ENCODE data around the gene THAP3. TPM values are rescaled to one million over a fixed set of nuclear protein-coding genes. Genes with fewer than 3 reads are reported as not detected.

Gene THAP3
- total RNA-seq (10 to 100 TPM; 10.2 to 17.9 (median 14.3) TPM), polyA plus RNA-seq (20.8 TPM)
- long read RNA-seq, donor 1, partial matches to known transcripts = 21 of 29 reads
- long read RNA-seq, donor 1, other reads (novel, unspliced or antisense) = 5 of 29 reads
- long read RNA-seq, donor 2, partial matches to known transcripts = 6 of 12 reads
- long read RNA-seq, donor 2, other reads (novel, unspliced or antisense) = 2 of 12 reads
- long read RNA-seq, donor 3, partial matches to known transcripts = 10 of 18 reads
- long read RNA-seq, donor 3, other reads (novel, unspliced or antisense) = 5 of 18 reads
- long read RNA-seq, donor 4, partial matches to known transcripts = 5 of 8 reads
- long read RNA-seq, donor 4, other reads (novel, unspliced or antisense) = 3 of 8 reads

- ATAC-seq = peak; percentile 93 to 95
- 1% methylated on average over 73 of the region's 73 CpGs for WGBS
- peak within 1 kb of the TSS; percentile 87 for H3K27ac ChIP-seq (ENCODE audit: low read length)
- DNase-seq = peak; percentile 90 to 96 (median 95)
- peak within 1 kb of the TSS; percentile 90 for H3K4me3 ChIP-seq (ENCODE audit: low read length)
- H3K27me3 ChIP-seq (ENCODE audit: control insufficient read depth, insufficient read depth) = no peaks in the 10 kb centered on the region
- peaks cover 2% of the 10 kb centered on the region for H3K4me1 ChIP-seq (ENCODE audit: control insufficient read depth, insufficient read depth, low read length)
- intact Hi-C loops (cut with DNase I) = no loop called here
- H3K9me3 ChIP-seq (ENCODE audit: control insufficient read depth, low read length) = no peaks in the 10 kb centered on the region
These were observed at the start of gene THAP3 for GRCh38 chr1:6624710-6625583. Gene THAP3, plus strand, starts transcription at chr1:6624868. Its CDS starts 351 bp downstream, at chr1:6625219.

- Histone ChIP-seq H3K9me3 (ENCODE audit: control insufficient read depth, low read length) (no peaks in the 10 kb centered on the region), H3K4me1 (ENCODE audit: control insufficient read depth, insufficient read depth, low read length) (peaks cover 12% of the 10 kb centered on the region), H3K27me3 (ENCODE audit: control insufficient read depth, insufficient read depth) (no peaks in the 10 kb centered on the region), H3K4me3 (ENCODE audit: low read length) (no peak overlapping the region), H3K27ac (ENCODE audit: low read length) (no peak overlapping the region)
- WGBS = 70% methylated on average over 6 of the region's 6 CpGs
- intact Hi-C loops (cut with DNase I) = no loop called here
- ATAC-seq (no peak), DNase-seq (no peak)
These were observed 46.7 kb upstream of the THAP3 start for GRCh38 chr1:6577831-6578525.

DNA sequence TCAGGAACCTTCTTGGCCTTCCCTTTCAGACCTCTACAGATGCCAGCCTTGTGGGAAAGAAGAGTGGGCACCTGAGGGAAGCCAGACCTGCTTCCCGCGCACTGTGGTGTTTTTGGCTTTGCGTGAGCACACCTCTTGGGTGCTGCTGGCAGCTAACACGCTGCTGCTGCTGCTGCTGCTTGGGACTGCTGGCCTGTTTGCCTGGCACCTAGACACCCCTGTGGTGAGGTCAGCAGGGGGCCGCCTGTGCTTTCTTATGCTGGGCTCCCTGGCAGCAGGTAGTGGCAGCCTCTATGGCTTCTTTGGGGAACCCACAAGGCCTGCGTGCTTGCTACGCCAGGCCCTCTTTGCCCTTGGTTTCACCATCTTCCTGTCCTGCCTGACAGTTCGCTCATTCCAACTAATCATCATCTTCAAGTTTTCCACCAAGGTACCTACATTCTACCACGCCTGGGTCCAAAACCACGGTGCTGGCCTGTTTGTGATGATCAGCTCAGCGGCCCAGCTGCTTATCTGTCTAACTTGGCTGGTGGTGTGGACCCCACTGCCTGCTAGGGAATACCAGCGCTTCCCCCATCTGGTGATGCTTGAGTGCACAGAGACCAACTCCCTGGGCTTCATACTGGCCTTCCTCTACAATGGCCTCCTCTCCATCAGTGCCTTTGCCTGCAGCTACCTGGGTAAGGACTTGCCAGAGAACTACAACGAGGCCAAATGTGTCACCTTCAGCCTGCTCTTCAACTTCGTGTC is 45.9 kb upstream of the THAP3 start:
- intact Hi-C loops (cut with DNase I) = no loop called here
- DNase-seq (peak in 1 of 3 donors; percentile 52), ATAC-seq (no peak)
- 88% methylated on average over 14 of the region's 14 CpGs for WGBS
- Histone ChIP-seq H3K4me1 (ENCODE audit: control insufficient read depth, insufficient read depth, low read length) (peaks cover 12% of the 10 kb centered on the region), H3K27ac (ENCODE audit: low read length) (peak overlapping the region; percentile 90), H3K4me3 (ENCODE audit: low read length) (no peak overlapping the region), H3K27me3 (ENCODE audit: control insufficient read depth, insufficient read depth) (no peaks in the 10 kb centered on the region), H3K9me3 (ENCODE audit: control insufficient read depth, low read length) (no peaks in the 10 kb centered on the region)

DNA sequence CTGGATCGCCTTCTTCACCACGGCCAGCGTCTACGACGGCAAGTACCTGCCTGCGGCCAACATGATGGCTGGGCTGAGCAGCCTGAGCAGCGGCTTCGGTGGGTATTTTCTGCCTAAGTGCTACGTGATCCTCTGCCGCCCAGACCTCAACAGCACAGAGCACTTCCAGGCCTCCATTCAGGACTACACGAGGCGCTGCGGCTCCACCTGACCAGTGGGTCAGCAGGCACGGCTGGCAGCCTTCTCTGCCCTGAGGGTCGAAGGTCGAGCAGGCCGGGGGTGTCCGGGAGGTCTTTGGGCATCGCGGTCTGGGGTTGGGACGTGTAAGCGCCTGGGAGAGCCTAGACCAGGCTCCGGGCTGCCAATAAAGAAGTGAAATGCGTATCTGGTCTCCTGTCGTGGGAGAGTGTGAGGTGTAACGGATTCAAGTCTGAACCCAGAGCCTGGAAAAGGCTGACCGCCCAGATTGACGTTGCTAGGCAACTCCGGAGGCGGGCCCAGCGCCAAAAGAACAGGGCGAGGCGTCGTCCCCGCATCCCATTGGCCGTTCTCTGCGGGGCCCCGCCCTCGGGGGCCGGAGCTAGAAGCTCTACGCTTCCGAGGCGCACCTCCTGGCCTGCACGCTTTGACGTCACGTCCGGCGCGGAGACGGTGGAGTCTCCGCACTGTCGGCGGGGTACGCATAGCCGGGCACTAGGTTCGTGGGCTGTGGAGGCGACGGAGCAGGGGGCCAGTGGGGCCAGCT is 45.1 kb upstream of the THAP3 start, which contains the start of gene ZBTB48:
Gene ZBTB48 (plus strand): TSS at position 621 of the 745 bp plus-strand sequence. CDS start 616 bp downstream, outside the sequence.
- peak; percentile 100 for DNase-seq
- H3K4me3 ChIP-seq (ENCODE audit: low read length) = peak within 1 kb of the TSS; percentile 80
- H3K27me3 ChIP-seq (ENCODE audit: control insufficient read depth, insufficient read depth) = no peaks in the 10 kb centered on the region

GRCh38 chr1:6580119-6580592 is 44.5 kb upstream of the THAP3 start:
- intact Hi-C loops (cut with DNase I) = no loop called here
- H3K9me3 ChIP-seq (ENCODE audit: control insufficient read depth, low read length) = no peaks in the 10 kb centered on the region
- ATAC-seq = peak; percentile 1 to 9
- peaks cover 12% of the 10 kb centered on the region for H3K4me1 ChIP-seq (ENCODE audit: control insufficient read depth, insufficient read depth, low read length)
- DNase-seq = no peak
- WGBS = under 1% methylated on average over 30 of the region's 30 CpGs
- H3K27me3 ChIP-seq (ENCODE audit: control insufficient read depth, insufficient read depth) = no peaks in the 10 kb centered on the region
- H3K27ac ChIP-seq (ENCODE audit: low read length) = peak overlapping the region; percentile 79
- H3K4me3 ChIP-seq (ENCODE audit: low read length) = peak overlapping the region; percentile 80

More for the DNA sequence above, 45.1 kb upstream of the THAP3 start, which contains the start of gene ZBTB48:
- WGBS = 13% methylated on average over 58 of the region's 58 CpGs
- intact Hi-C loops (cut with DNase I) = no loop called here
- Histone ChIP-seq H3K27ac (ENCODE audit: low read length) (peak within 1 kb of the TSS; percentile 90), H3K9me3 (ENCODE audit: control insufficient read depth, low read length) (no peaks in the 10 kb centered on the region), H3K4me1 (ENCODE audit: control insufficient read depth, insufficient read depth, low read length) (peaks cover 12% of the 10 kb centered on the region)
- ATAC-seq = peak; percentile 98

DNA sequence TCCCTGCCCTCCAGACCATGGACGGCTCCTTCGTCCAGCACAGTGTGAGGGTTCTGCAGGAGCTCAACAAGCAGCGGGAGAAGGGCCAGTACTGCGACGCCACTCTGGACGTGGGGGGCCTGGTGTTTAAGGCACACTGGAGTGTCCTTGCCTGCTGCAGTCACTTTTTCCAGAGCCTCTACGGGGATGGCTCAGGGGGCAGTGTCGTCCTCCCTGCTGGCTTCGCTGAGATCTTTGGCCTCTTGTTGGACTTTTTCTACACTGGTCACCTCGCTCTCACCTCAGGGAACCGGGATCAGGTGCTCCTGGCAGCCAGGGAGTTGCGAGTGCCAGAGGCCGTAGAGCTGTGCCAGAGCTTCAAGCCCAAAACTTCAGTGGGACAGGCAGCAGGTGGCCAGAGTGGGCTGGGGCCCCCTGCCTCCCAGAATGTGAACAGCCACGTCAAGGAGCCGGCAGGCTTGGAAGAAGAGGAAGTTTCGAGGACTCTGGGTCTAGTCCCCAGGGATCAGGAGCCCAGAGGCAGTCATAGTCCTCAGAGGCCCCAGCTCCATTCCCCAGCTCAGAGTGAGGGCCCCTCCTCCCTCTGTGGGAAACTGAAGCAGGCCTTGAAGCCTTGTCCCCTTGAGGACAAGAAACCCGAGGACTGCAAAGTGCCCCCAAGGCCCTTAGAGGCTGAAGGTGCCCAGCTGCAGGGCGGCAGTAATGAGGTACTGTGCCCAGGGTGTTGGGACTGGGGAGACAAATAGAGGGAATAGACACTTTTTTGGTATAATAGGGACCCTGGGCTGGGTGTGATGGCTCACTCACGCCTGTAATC is 43.9 kb upstream of the THAP3 start:
- ATAC-seq = peak in 1 of 2 donors; percentile 3
- intact Hi-C loops (cut with DNase I) = no loop called here
- peak overlapping the region; percentile 80 for H3K4me3 ChIP-seq (ENCODE audit: low read length)
- peak overlapping the region; percentile 2 for H3K27ac ChIP-seq (ENCODE audit: low read length)
- DNase-seq = peak in 2 of 3 donors; percentile 59 to 63
- 32% methylated on average over 19 of the region's 19 CpGs for WGBS
- no peaks in the 10 kb centered on the region for H3K9me3 ChIP-seq (ENCODE audit: control insufficient read depth, low read length)
- H3K27me3 ChIP-seq (ENCODE audit: control insufficient read depth, insufficient read depth) = no peaks in the 10 kb centered on the region
- H3K4me1 ChIP-seq (ENCODE audit: control insufficient read depth, insufficient read depth, low read length) = peaks cover 12% of the 10 kb centered on the region

- DNase-seq (peak in 1 of 3 donors; percentile 52), ATAC-seq (no peak)
- 70% methylated on average over 10 of the region's 10 CpGs for WGBS
- H3K27ac ChIP-seq (ENCODE audit: low read length) = no peak overlapping the region
- H3K4me1 ChIP-seq (ENCODE audit: control insufficient read depth, insufficient read depth, low read length) = peaks cover 12% of the 10 kb centered on the region
- H3K27me3 ChIP-seq (ENCODE audit: control insufficient read depth, insufficient read depth) = no peaks in the 10 kb centered on the region
- H3K4me3 ChIP-seq (ENCODE audit: low read length) = no peak overlapping the region
- intact Hi-C loops (cut with DNase I) = no loop called here
- no peaks in the 10 kb centered on the region for H3K9me3 ChIP-seq (ENCODE audit: control insufficient read depth, low read length)
These were observed 42.9 kb upstream of the THAP3 start for GRCh38 chr1:6581561-6582305.

GRCh38 chr1:6582370-6582769 is 42.3 kb upstream of the THAP3 start:
- no peak overlapping the region for H3K4me3 ChIP-seq (ENCODE audit: low read length)
- intact Hi-C loops (cut with DNase I) = no loop called here
- H3K27me3 ChIP-seq (ENCODE audit: control insufficient read depth, insufficient read depth) = no peaks in the 10 kb centered on the region
- WGBS = 79% methylated on average over 1 of the region's 1 CpG
- H3K9me3 ChIP-seq (ENCODE audit: control insufficient read depth, low read length) = no peaks in the 10 kb centered on the region
- H3K27ac ChIP-seq (ENCODE audit: low read length) = no peak overlapping the region
- no peak for DNase-seq
- H3K4me1 ChIP-seq (ENCODE audit: control insufficient read depth, insufficient read depth, low read length) = peaks cover 12% of the 10 kb centered on the region
- no peak for ATAC-seq

Data from right cardiac atrium (tissue), 5 donors.